Stimulated activated CD8-positive, alpha-beta memory T cell treated with anti-CD3 and anti-CD28 coated beads, Interleukin-12 subunit alpha, Interleukin-12 subunit beta, amount 100 ng/mL, for 4 hours (primary cell): ENCODE results near the gene SNX24.

ENCODE experiments used
- DNase-seq: peaks from one replicate; pipeline ENCODE4 v3.0.0-alpha.2; 2020; ENCODE audit warnings: low read depth

The SNX24 gene

GRCh38 chr5:123014689-123015088, 169.3 kb downstream of the SNX24 start:
- DNase-seq = no peak

DNA sequence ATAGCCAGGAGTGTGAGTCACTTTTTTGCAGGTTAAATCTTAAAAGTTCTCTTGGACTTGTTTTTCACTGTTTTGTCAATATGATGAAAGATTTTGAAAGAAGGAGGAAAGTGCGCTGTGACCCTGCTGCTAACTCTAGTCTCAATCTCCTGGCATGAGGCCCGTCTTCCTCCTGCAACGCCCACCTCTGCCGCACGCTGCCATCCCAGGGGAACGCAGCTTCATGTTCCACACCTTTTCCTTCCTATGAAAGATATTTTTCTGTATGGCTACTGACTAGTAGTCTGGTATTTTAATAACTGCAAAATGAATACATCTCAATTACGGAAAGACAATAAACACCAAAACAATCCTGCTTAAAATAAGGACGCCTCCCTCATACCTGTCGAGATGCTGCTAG, 182.8 kb downstream of the SNX24 start:
- DNase-seq = no peak

GRCh38 chr5:123033157-123033671, 187.8 kb downstream of the SNX24 start:
- DNase-seq = no peak

DNA sequence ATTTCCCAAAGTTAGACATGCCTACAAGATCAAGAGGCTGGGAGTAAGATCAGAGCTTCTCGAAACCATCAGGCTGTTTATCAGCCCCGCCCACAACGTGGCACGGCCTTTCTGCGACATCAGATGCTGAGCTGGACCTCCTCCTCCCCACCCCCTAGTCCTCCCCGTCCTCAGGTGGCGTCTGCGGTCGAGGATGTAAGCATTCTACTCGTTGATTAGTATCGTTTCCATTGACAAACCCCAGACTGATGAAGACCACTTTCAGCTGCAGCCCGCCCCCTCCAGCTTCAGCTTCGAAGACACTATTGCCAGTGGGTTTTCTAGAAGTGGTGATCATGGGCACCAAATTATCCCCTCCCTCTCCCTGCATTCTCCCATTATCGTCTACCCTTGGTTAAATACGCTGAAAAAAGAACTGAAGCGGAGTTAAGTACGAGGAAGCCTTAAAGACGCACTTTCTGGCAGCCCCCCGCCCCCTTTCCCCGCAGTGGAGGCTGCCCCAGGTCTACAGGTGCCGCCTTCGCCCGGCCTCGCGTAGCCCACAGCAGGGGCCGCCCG, 190.0 kb downstream of the SNX24 start:
- no peak for DNase-seq

- DNase-seq = no peak
These were observed 190.5 kb downstream of the SNX24 start for GRCh38 chr5:123035918-123036390.

- DNase-seq = no peak
These were observed 191.1 kb downstream of the SNX24 start, which contains the start of gene PPIC for GRCh38 chr5:123036391-123037103. Gene PPIC, minus strand, starts transcription at chr5:123036725. Its CDS starts 100 bp downstream, at chr5:123036625.

DNA sequence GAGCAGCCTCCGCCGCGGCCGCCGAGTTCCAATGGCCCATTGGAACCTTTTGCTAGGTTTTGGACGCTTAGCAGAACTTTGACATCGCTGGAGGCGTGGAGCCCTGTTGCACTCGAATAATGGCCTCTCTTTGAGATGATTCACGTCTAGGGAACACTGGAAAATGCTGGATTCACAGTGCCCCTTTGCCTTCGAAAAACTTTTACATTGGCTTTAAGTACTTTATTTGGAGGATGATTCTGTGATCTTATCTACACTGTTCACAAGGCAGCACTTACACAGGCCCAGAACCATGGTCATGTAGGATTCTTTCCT, 191.6 kb downstream of the SNX24 start:
- no peak for DNase-seq

DNA sequence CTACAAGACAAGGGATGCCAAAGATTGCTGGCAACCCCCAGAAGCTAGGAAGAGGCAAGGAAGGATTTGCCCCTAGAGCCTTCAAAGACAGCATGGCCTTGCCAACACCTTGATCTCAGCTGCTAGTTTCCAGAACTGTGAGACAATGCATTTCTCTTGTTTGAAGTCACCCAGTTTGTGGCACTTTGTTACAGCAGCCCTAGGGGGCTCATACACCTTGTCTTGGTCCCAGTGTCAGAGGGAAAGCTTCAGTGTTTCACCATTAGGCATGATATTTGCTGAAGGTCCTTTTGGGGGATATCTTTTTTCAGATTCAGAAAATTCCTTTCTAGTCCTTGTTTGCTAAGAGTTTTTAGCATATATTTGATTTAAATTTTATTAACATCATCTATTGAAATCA, 194.3 kb downstream of the SNX24 start:
- no peak for DNase-seq

- DNase-seq = no peak
These were observed 199.7 kb downstream of the SNX24 start for GRCh38 chr5:123044926-123045617.

GRCh38 chr5:123046222-123046621, 200.8 kb downstream of the SNX24 start:
- DNase-seq = no peak

GRCh38 chr5:123047706-123048105, 202.3 kb downstream of the SNX24 start:
- DNase-seq = no peak

DNA sequence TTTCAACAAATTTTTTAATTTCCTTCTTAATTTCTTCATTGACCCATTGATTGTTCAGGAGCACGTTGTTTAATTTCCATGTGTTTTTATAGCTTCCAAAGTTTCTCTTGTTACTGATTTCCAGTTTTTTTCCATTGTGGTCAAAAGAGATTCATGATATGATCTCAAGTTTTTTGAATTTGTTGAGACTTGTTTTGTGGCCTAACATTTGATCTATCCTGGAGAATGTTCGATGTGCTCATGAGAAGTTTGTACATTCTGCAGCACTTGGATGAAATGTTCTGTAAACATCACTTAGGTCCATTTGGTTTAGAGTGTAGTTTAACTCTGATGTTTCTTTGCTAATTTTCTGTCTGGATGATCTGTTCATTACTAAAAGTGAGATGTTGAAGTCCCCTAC, 205.8 kb downstream of the SNX24 start:
- no peak for DNase-seq
